Measurements from ENCODE around the gene EME1. TPM values are rescaled to one million over a fixed set of nuclear protein-coding genes. Genes with fewer than 3 reads are reported as not detected.
"Not testable (repeated sequence)": the region's sequence is repeated elsewhere in the genome, so short reads cannot be mapped to it uniquely, and the experiment has no call there.

EME1 gene
- total RNA-seq, 1 donor from 2014 or later = 2.8 TPM

GRCh38 chr17:50426814-50427787 lies 54.1 kb downstream of the EME1 start:
- peak overlapping the region; percentile 83 for H3K27ac Mint-ChIP-seq (ENCODE audit: unreplicated experiment)
- DNase-seq (ENCODE audit: extremely low spot score, unreplicated experiment) = no peak
- no peaks in the 10 kb centered on the region for H3K36me3 Mint-ChIP-seq (ENCODE audit: unreplicated experiment)
- H3K4me1 Mint-ChIP-seq (ENCODE audit: unreplicated experiment) = peaks cover 29% of the 10 kb centered on the region
- peak overlapping the region; percentile 73 for H3K4me3 Mint-ChIP-seq (ENCODE audit: unreplicated experiment)
- H3K9me3 Mint-ChIP-seq (ENCODE audit: unreplicated experiment) = no peaks in the 10 kb centered on the region
- TF ChIP-seq CTCF (IDR thresholded peaks at IDR 0.05) = peak; percentile 23
- no peaks in the 10 kb centered on the region for H3K27me3 Mint-ChIP-seq (ENCODE audit: unreplicated experiment)

- H3K9me3 Mint-ChIP-seq (ENCODE audit: unreplicated experiment); H3K36me3 Mint-ChIP-seq (ENCODE audit: unreplicated experiment); H3K27ac Mint-ChIP-seq (ENCODE audit: unreplicated experiment); H3K27me3 Mint-ChIP-seq (ENCODE audit: unreplicated experiment); DNase-seq (ENCODE audit: extremely low spot score, unreplicated experiment); H3K4me3 Mint-ChIP-seq (ENCODE audit: unreplicated experiment): not testable (repeated sequence)
- peaks cover 29% of the 10 kb centered on the region for H3K4me1 Mint-ChIP-seq (ENCODE audit: unreplicated experiment)
Observed at GRCh38 chr17:50428126-50428525, 55.1 kb downstream of the EME1 start.

- Mint-ChIP-seq H3K27ac (ENCODE audit: unreplicated experiment) (no peak overlapping the region), H3K27me3 (ENCODE audit: unreplicated experiment) (no peaks in the 10 kb centered on the region), H3K4me3 (ENCODE audit: unreplicated experiment) (no peak overlapping the region), H3K36me3 (ENCODE audit: unreplicated experiment) (no peaks in the 10 kb centered on the region), H3K4me1 (ENCODE audit: unreplicated experiment) (peaks cover 26% of the 10 kb centered on the region), H3K9me3 (ENCODE audit: unreplicated experiment) (no peaks in the 10 kb centered on the region)
- no peak for TF ChIP-seq CTCF (IDR thresholded peaks at IDR 0.05)
- DNase-seq (ENCODE audit: extremely low spot score, unreplicated experiment) = no peak
Observed at GRCh38 chr17:50428831-50429424, 55.9 kb downstream of the EME1 start.

GRCh38 chr17:50429793-50430192 lies 56.8 kb downstream of the EME1 start:
- DNase-seq (ENCODE audit: extremely low spot score, unreplicated experiment) = no peak
- TF ChIP-seq CTCF (IDR thresholded peaks at IDR 0.05) = no peak
- H3K4me3 Mint-ChIP-seq (ENCODE audit: unreplicated experiment) = no peak overlapping the region
- no peaks in the 10 kb centered on the region for H3K36me3 Mint-ChIP-seq (ENCODE audit: unreplicated experiment)
- no peak overlapping the region for H3K27ac Mint-ChIP-seq (ENCODE audit: unreplicated experiment)
- peaks cover 24% of the 10 kb centered on the region for H3K4me1 Mint-ChIP-seq (ENCODE audit: unreplicated experiment)
- H3K9me3 Mint-ChIP-seq (ENCODE audit: unreplicated experiment) = no peaks in the 10 kb centered on the region
- no peaks in the 10 kb centered on the region for H3K27me3 Mint-ChIP-seq (ENCODE audit: unreplicated experiment)

Other genes starting within 250 kb of the EME1 start
- 36.1 and 36.8 TPM in 2 replicates for gene SAMD14, start 243.1 kb upstream of the EME1 start, total RNA-seq
- 175 and 176 TPM in 2 replicates for gene PPP1R9B, start 222.6 kb upstream of the EME1 start, total RNA-seq
- gene SGCA, start 207.2 kb upstream of the EME1 start, total RNA-seq = 12.0 and 13.0 TPM in 2 replicates
- 25,918 and 28,023 TPM in 2 replicates for gene COL1A1, start 171.6 kb upstream of the EME1 start, total RNA-seq
- 4.3 and 6.6 TPM in 2 replicates for gene TMEM92, start 98.8 kb upstream of the EME1 start, total RNA-seq
- gene XYLT2, start 27.1 kb upstream of the EME1 start, total RNA-seq = 31.6 and 32.0 TPM in 2 replicates
- 54.5 and 59.0 TPM in 2 replicates for gene MRPL27, start within 50 bp of the EME1 start, total RNA-seq
- 87.0 and 87.2 TPM in 2 replicates for gene LRRC59, start 24.3 kb downstream of the EME1 start, total RNA-seq
- 25.4 and 28.1 TPM in 2 replicates for gene ACSF2, start 53.0 kb downstream of the EME1 start, total RNA-seq
- gene CHAD, start 95.7 kb downstream of the EME1 start, total RNA-seq = not detected in 2 replicates
- 36.7 and 37.5 TPM in 2 replicates for gene RSAD1, start 105.6 kb downstream of the EME1 start, total RNA-seq
- 0.46 and 0.81 TPM in 2 replicates for gene MYCBPAP, start 135.2 kb downstream of the EME1 start, total RNA-seq
- gene EPN3, start 159.5 kb downstream of the EME1 start, total RNA-seq = not detected in 2 replicates
- 55.0 and 58.1 TPM in 2 replicates for gene SPATA20, start 173.9 kb downstream of the EME1 start, total RNA-seq
- 0.10 and 0.11 TPM in 2 replicates for gene CACNA1G, start 187.5 kb downstream of the EME1 start, total RNA-seq